Measurements from ENCODE around the gene SMIM41.

Gene SMIM41

DNA sequence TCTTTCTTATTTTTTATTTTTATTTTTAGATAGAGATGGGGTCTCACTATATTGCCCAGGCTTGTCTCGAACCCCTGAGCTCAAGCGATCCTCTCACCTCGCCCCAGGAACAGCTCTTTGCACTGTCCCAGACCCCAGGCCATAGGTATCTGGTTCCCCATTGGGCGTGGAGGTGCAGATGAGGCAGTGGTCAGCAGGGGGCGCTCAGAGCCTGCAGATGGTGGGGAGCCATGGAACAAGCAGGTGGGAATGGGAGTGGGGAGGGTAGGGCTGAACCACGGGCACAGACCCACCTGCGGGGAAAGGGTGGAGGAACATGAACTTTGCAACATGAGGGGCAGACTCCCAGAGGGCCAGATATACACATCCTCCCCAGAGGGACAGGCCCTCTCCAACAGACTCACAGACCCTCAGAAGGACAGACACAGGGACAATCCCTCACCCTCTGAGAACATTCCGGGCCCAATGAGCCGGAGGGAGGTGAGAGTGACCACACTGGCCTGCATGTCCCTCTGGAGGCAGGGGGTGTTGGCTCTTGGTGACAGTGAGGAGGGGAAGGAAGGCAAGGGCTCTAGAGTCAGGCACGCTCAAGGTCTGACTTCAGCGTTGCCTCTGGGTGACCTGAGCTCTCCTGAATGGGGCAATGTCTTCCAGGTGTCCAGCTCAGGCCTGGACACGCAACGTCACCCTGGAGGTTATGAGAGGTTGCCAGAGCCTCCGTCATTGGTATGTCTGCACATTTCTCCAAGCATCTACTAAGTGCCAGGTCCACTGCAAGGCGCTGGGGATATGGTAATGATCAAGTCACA is 77.5 kb downstream of the SMIM41 start:
- Histone ChIP-seq H3K9me3 (ENCODE audit: insufficient read depth, low read length) (no peaks in the 10 kb centered on the region), H3K36me3 (ENCODE audit: insufficient read depth, insufficient read length, low read length) (no peaks in the 10 kb centered on the region), H3K27me3 (ENCODE audit: insufficient read depth, insufficient read length) (no peaks in the 10 kb centered on the region), H3K9ac (ENCODE audit: insufficient read length, low read depth) (no peak overlapping the region), H3K4me1 (ENCODE audit: insufficient read depth, insufficient read length) (peaks cover 10% of the 10 kb centered on the region), H3K4me3 (ENCODE audit: insufficient read length, low read depth) (no peak overlapping the region)
- peak; percentile 71 for DNase-seq (ENCODE audit: low read depth, low spot score)
- TF ChIP-seq YY1 (IDR thresholded peaks at IDR 0.05; ENCODE audit: insufficient read depth, insufficient read length), result no peak
- no peak for TF ChIP-seq SUZ12 (IDR thresholded peaks at IDR 0.05; ENCODE audit: extremely low read depth, insufficient read depth, insufficient read length)
- no peak for TF ChIP-seq ZNF274 (IDR thresholded peaks at IDR 0.05; ENCODE audit: low read depth, low read length)

DNA sequence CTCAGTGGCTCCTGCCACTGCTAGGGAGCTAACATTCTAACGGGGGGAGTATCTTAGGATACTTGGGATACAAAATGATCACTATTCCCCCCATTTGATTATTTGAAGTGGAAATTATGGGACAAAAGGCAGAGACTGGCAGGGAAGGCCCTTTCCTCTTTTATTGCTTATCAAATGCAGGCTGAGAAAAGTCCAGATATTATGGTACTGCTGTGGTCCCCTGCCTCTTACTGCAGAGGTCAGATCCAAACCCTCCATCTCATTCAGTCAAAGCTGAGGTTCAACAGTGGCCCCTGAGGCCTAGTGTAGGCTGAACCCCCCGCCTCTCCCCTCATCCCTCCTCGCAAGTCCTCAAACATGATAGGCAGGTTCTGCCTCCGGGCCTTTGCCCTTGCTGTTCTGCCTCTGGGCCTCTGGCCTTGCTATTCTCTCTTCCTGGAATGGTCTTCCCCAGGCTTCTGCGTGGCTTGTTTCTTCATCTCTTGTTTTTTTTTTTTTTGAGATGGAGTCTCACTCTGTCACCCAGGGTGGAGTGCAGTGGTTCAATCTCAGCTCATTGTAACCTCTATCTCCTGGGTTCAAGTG is 78.2 kb downstream of the SMIM41 start:
- Histone ChIP-seq H3K4me1 (ENCODE audit: insufficient read depth, insufficient read length) (peaks cover 10% of the 10 kb centered on the region), H3K4me3 (ENCODE audit: insufficient read length, low read depth) (no peak overlapping the region), H3K9me3 (ENCODE audit: insufficient read depth, low read length) (no peaks in the 10 kb centered on the region), H3K36me3 (ENCODE audit: insufficient read depth, insufficient read length, low read length) (no peaks in the 10 kb centered on the region), H3K27me3 (ENCODE audit: insufficient read depth, insufficient read length) (no peaks in the 10 kb centered on the region), H3K9ac (ENCODE audit: insufficient read length, low read depth) (no peak overlapping the region)
- TF ChIP-seq ZNF274 (IDR thresholded peaks at IDR 0.05; ENCODE audit: low read depth, low read length) (no peak), YY1 (IDR thresholded peaks at IDR 0.05; ENCODE audit: insufficient read depth, insufficient read length) (no peak), SUZ12 (IDR thresholded peaks at IDR 0.05; ENCODE audit: extremely low read depth, insufficient read depth, insufficient read length) (no peak)
- no peak for DNase-seq (ENCODE audit: low read depth, low spot score)
